Mesenchymal stem cell (in vitro differentiated cells and primary cell): ENCODE results near the gene RAB41.
A peak's percentile ranks its signal among the peaks of the same experiment; 100 is the strongest.
"Not testable (repeated sequence)": the region's sequence is repeated elsewhere in the genome, so short reads cannot be mapped to it uniquely, and the experiment has no call there.

Experiments used
- DNase-seq: peaks from one replicate; pipeline ENCODE4 v3.0.0-alpha.2; 2013
- H2AFZ ChIP-seq: one replicate; pipeline ENCODE4 v1.6.1; 2013; ENCODE audit warnings: low read depth, mild to moderate bottlenecking, control low read depth, inconsistent platforms, low read length, moderate library complexity
- H2AK5ac ChIP-seq: 2 replicates; pipeline ENCODE4 v1.6.1; 2013; ENCODE audit warnings: low read length, moderate library complexity, mild to moderate bottlenecking, inconsistent platforms; ENCODE audit not compliant: severe bottlenecking
- H2BK120ac ChIP-seq: one replicate; pipeline ENCODE4 v1.6.1; 2013; ENCODE audit warnings: low read depth, mild to moderate bottlenecking, inconsistent platforms, low read length, moderate library complexity
- H2BK12ac ChIP-seq, 2 experiments: one replicate each; pipeline ENCODE4 v1.6.1; 2013; ENCODE audit warnings: inconsistent platforms in 2 of 2, low read length in 2 of 2, mild to moderate bottlenecking in 2 of 2, moderate library complexity in 2 of 2, control low read depth in 1 of 2
- H2BK15ac ChIP-seq: one replicate; pipeline ENCODE4 v1.6.1; 2013; ENCODE audit warnings: mild to moderate bottlenecking, low read depth, inconsistent platforms; ENCODE audit not compliant: poor library complexity, severe bottlenecking
- H2BK5ac ChIP-seq: 2 replicates; pipeline ENCODE4 v1.6.1; 2013; ENCODE audit warnings: low read depth, mild to moderate bottlenecking, low read length, control low read depth, inconsistent platforms; ENCODE audit not compliant: poor library complexity, severe bottlenecking
- H3K14ac ChIP-seq, 2 experiments: one replicate each; pipeline ENCODE4 v1.6.1; 2013; ENCODE audit warnings: inconsistent platforms in 2 of 2, low read length in 2 of 2, control low read depth in 1 of 2, mild to moderate bottlenecking in 1 of 2, moderate library complexity in 1 of 2
- H3K18ac ChIP-seq, 2 experiments: one replicate each; pipeline ENCODE4 v1.6.1; 2013; ENCODE audit warnings: inconsistent platforms in 2 of 2, low read length in 2 of 2, control low read depth in 1 of 2, low read depth in 1 of 2, mild to moderate bottlenecking in 1 of 2
- H3K23ac ChIP-seq, 2 experiments: one replicate each; pipeline ENCODE4 v1.6.1; 2013; ENCODE audit warnings: inconsistent platforms in 2 of 2, low read length in 2 of 2, mild to moderate bottlenecking in 2 of 2, moderate library complexity in 2 of 2, control low read depth in 1 of 2
- H3K27ac ChIP-seq: 2 replicates; pipeline ENCODE4 v1.5.1; 2013; ENCODE audit warnings: mild to moderate bottlenecking, moderate library complexity, low read length, control low read depth, inconsistent platforms; ENCODE audit not compliant: poor library complexity, severe bottlenecking
- H3K27me3 ChIP-seq, 2 experiments: 2 replicates each; pipeline versions ENCODE4 v1.6.1 to v1.7.0; 2013; ENCODE audit warnings: low read length in 2 of 2, mild to moderate bottlenecking in 2 of 2, moderate library complexity in 2 of 2, control low read depth in 1 of 2, inconsistent platforms in 1 of 2; ENCODE audit not compliant: control insufficient read depth in 1 of 2, insufficient read depth in 1 of 2
- H3K36me3 ChIP-seq, 2 experiments: 2 replicates each; pipeline versions ENCODE4 v1.6.1 to v1.7.0; 2013; ENCODE audit warnings: low read length in 2 of 2, control low read depth in 1 of 2, inconsistent platforms in 1 of 2, low read depth in 1 of 2, mild to moderate bottlenecking in 1 of 2; ENCODE audit not compliant: insufficient read depth in 2 of 2, control insufficient read depth in 1 of 2
- H3K4ac ChIP-seq, 2 experiments: one replicate each; pipeline ENCODE4 v1.6.1; 2013; ENCODE audit warnings: inconsistent platforms in 2 of 2, low read length in 2 of 2, mild to moderate bottlenecking in 2 of 2, moderate library complexity in 2 of 2, control low read depth in 1 of 2, low read depth in 1 of 2
- H3K4me1 ChIP-seq: 2 replicates; pipeline ENCODE4 v1.6.1; 2013; ENCODE audit warnings: low read depth, low read length, control low read depth; ENCODE audit not compliant: control insufficient read depth, insufficient read depth
- H3K4me2 ChIP-seq: 2 replicates; pipeline ENCODE4 v1.6.1; 2013; ENCODE audit warnings: low read length, mild to moderate bottlenecking, inconsistent platforms; ENCODE audit not compliant: poor library complexity, severe bottlenecking
- H3K4me3 ChIP-seq, 2 experiments: 2 replicates each; pipeline versions ENCODE4 v1.5.1 to v1.7.0; 2013; ENCODE audit warnings: low read length in 2 of 2, mild to moderate bottlenecking in 2 of 2, control low read depth in 1 of 2, low read depth in 1 of 2; ENCODE audit not compliant: insufficient read depth in 1 of 2
- H3K79me1 ChIP-seq: replicated peaks from 2 replicates; pipeline ENCODE4 v1.6.1; 2013; ENCODE audit warnings: mild to moderate bottlenecking, control low read depth, low read length, inconsistent platforms; ENCODE audit not compliant: poor library complexity, severe bottlenecking
- H3K9ac ChIP-seq: 2 replicates; pipeline ENCODE4 v1.7.0; 2013; ENCODE audit warnings: mild to moderate bottlenecking, low read length, moderate library complexity
- H3K9me3 ChIP-seq: 2 replicates; pipeline ENCODE4 v1.7.0; 2013; ENCODE audit warnings: mild to moderate bottlenecking, low read length; ENCODE audit not compliant: control insufficient read depth
- H4K8ac ChIP-seq: one replicate; pipeline ENCODE4 v1.6.1; 2013; ENCODE audit warnings: inconsistent platforms, mild to moderate bottlenecking, low read length, moderate library complexity
- H4K91ac ChIP-seq: one replicate; pipeline ENCODE4 v1.6.1; 2013; ENCODE audit warnings: mild to moderate bottlenecking, low read length, inconsistent platforms
- WGBS: methylation state at CpG from one replicate; pipeline ENCODE4 v1.1.7; 2013; ENCODE audit warnings: mixed read lengths; 5-methylcytosine and 5-hydroxymethylcytosine counted together

The RAB41 gene

GRCh38 chrX:70301716-70302115, 19.7 kb downstream of the RAB41 start:
- Histone ChIP-seq H3K4ac (no peak overlapping the region), H3K4me2 (no peak overlapping the region), H2BK12ac (no peak overlapping the region), H2BK5ac (no peak overlapping the region), H4K91ac (no peak overlapping the region), H2AK5ac (no peak overlapping the region), H2BK15ac (no peak overlapping the region), H4K8ac (no peak overlapping the region), H3K27ac (no peak overlapping the region), H3K23ac (no peak overlapping the region), H2AFZ (no peak overlapping the region), H2BK120ac (no peak overlapping the region), H3K9ac (no peak overlapping the region), H3K18ac (no peak overlapping the region), H3K4me1 (no peaks in the 10 kb centered on the region), H3K27me3 (peaks cover 0 to 30% of the 10 kb centered on the region in 2 experiments), H3K36me3 (no peaks in the 10 kb centered on the region), H3K9me3 (no peaks in the 10 kb centered on the region), H3K14ac (no peak overlapping the region), H3K79me1 (peaks cover 2% of the 10 kb centered on the region), H3K4me3 (no peak overlapping the region)
- peak; percentile 85 for DNase-seq
- WGBS: no CpG with 5 or more reads among the region's 3 CpGs

GRCh38 chrX:70313503-70313902, 31.5 kb downstream of the RAB41 start:
- H3K4me3 ChIP-seq: no peak overlapping the region
- H2AFZ ChIP-seq: no peak overlapping the region
- no peaks in the 10 kb centered on the region for H3K36me3 ChIP-seq
- peak; percentile 19 for DNase-seq
- WGBS: 100% methylated on average over 1 of the region's 1 CpG
- H2AK5ac ChIP-seq: no peak overlapping the region
- peaks cover 2% of the 10 kb centered on the region for H3K79me1 ChIP-seq
- no peak overlapping the region for H4K91ac ChIP-seq
- H3K14ac ChIP-seq: no peak overlapping the region
- no peak overlapping the region for H3K27ac ChIP-seq
- H2BK5ac ChIP-seq: no peak overlapping the region
- peaks cover 10% of the 10 kb centered on the region for H3K9me3 ChIP-seq
- H2BK15ac ChIP-seq: no peak overlapping the region
- peaks cover 2% of the 10 kb centered on the region for H3K4me1 ChIP-seq
- H4K8ac ChIP-seq: no peak overlapping the region
- no peak overlapping the region for H2BK12ac ChIP-seq
- no peak overlapping the region for H3K23ac ChIP-seq
- H3K4ac ChIP-seq: no peak overlapping the region
- no peak overlapping the region for H3K9ac ChIP-seq
- H3K18ac ChIP-seq: no peak overlapping the region
- H2BK120ac ChIP-seq: no peak overlapping the region
- H3K27me3 ChIP-seq: peaks cover 0 to 6% of the 10 kb centered on the region in 2 experiments
- no peak overlapping the region for H3K4me2 ChIP-seq

GRCh38 chrX:70322784-70323183, 40.8 kb downstream of the RAB41 start:
- H3K27me3 ChIP-seq: peaks cover 0 to 5% of the 10 kb centered on the region in 2 experiments
- H3K4ac ChIP-seq: no peak overlapping the region
- H2AK5ac ChIP-seq: no peak overlapping the region
- H3K4me2 ChIP-seq: no peak overlapping the region
- H3K23ac ChIP-seq: no peak overlapping the region
- no peak overlapping the region for H4K91ac ChIP-seq
- no peak for DNase-seq
- H3K79me1 ChIP-seq: peaks cover 8% of the 10 kb centered on the region
- H3K9ac ChIP-seq: no peak overlapping the region
- H3K9me3 ChIP-seq: no peaks in the 10 kb centered on the region
- H3K14ac ChIP-seq: no peak overlapping the region
- H2BK5ac ChIP-seq: no peak overlapping the region
- H3K27ac ChIP-seq: no peak overlapping the region
- H2BK15ac ChIP-seq: no peak overlapping the region
- H2AFZ ChIP-seq: no peak overlapping the region
- no peaks in the 10 kb centered on the region for H3K36me3 ChIP-seq
- H4K8ac ChIP-seq: no peak overlapping the region
- no peaks in the 10 kb centered on the region for H3K4me1 ChIP-seq
- 95% methylated on average over 4 of the region's 4 CpGs for WGBS
- no peak overlapping the region for H3K4me3 ChIP-seq
- H2BK12ac ChIP-seq: no peak overlapping the region
- H2BK120ac ChIP-seq: no peak overlapping the region
- no peak overlapping the region for H3K18ac ChIP-seq

- not testable (repeated sequence) for H3K79me1 ChIP-seq, H3K27me3 ChIP-seq, H3K4ac ChIP-seq, H4K91ac ChIP-seq, DNase-seq, H3K9ac ChIP-seq, H3K4me2 ChIP-seq, H3K27ac ChIP-seq, H3K18ac ChIP-seq, H4K8ac ChIP-seq, H3K9me3 ChIP-seq, H3K4me3 ChIP-seq, H2AK5ac ChIP-seq, H2BK12ac ChIP-seq, H3K4me1 ChIP-seq, H2BK120ac ChIP-seq, H2BK5ac ChIP-seq, H3K36me3 ChIP-seq, H2AFZ ChIP-seq, H3K23ac ChIP-seq, H3K14ac ChIP-seq, H2BK15ac ChIP-seq
- WGBS: 100% methylated on average over 2 of the region's 6 CpGs
Measured at GRCh38 chrX:70323628-70324027, 41.7 kb downstream of the RAB41 start.
